Astrocyte (in vitro differentiated cells and primary cell): ENCODE data around the gene SLCO4A1. TPM values are rescaled to one million over a fixed set of nuclear protein-coding genes. Genes with fewer than 3 reads are reported as not detected.

ENCODE experiments used
- DNase-seq: peaks from one replicate; pipeline ENCODE4 v3.0.0-alpha.2; 2010; ENCODE audit warnings: low read depth
- FAIRE-seq: peaks from 2 replicates; lab custom pipeline; 2011; peaks lifted over from hg19 to GRCh38; lab: Jason Lieb, UNC
- H2AFZ ChIP-seq: 2 replicates; pipeline ENCODE4 v1.6.0; 2012; ENCODE audit warnings: low read depth, low read length, inconsistent platforms
- H3K27ac ChIP-seq: 2 replicates; pipeline ENCODE4 v1.5.1; 2011; ENCODE audit warnings: low read depth, low read length, inconsistent platforms
- H3K27me3 ChIP-seq: 2 replicates; pipeline ENCODE4 v1.6.0; 2011; ENCODE audit warnings: low read length, inconsistent platforms; ENCODE audit not compliant: insufficient read depth
- H3K36me3 ChIP-seq: 2 replicates; pipeline ENCODE4 v1.5.1; 2011; ENCODE audit warnings: low read length, inconsistent platforms; ENCODE audit not compliant: insufficient read depth
- H3K4me1 ChIP-seq: 2 replicates; pipeline ENCODE4 v1.5.1; 2011; ENCODE audit warnings: low read length, inconsistent platforms; ENCODE audit not compliant: insufficient read depth
- H3K4me2 ChIP-seq: 2 replicates; pipeline ENCODE4 v1.6.0; 2012; ENCODE audit warnings: low read length, inconsistent platforms
- H3K4me3 ChIP-seq: 2 replicates; pipeline ENCODE4 v1.5.1; 2011; ENCODE audit warnings: low read depth, mild to moderate bottlenecking, low read length, inconsistent platforms; ENCODE audit not compliant: insufficient read depth
- H3K79me2 ChIP-seq: 2 replicates; pipeline ENCODE4 v1.6.0; 2012; ENCODE audit warnings: mild to moderate bottlenecking, low read length, inconsistent platforms; ENCODE audit not compliant: insufficient read depth
- H3K9ac ChIP-seq: 2 replicates; pipeline ENCODE4 v1.6.0; 2012; ENCODE audit warnings: mild to moderate bottlenecking, low read length, inconsistent platforms
- H3K9me3 ChIP-seq: 2 replicates; pipeline ENCODE4 v1.5.1; 2012; ENCODE audit warnings: low read depth, mild to moderate bottlenecking, low read length, inconsistent platforms; ENCODE audit not compliant: insufficient read depth
- H4K20me1 ChIP-seq: 2 replicates; pipeline ENCODE4 v1.6.0; 2012; ENCODE audit warnings: low read length, inconsistent platforms; ENCODE audit not compliant: insufficient read depth
- H3K27ac Mint-ChIP-seq: one replicate; pipeline ENCODE4 v1.8.0; 2021; ENCODE audit warnings: mild to moderate bottlenecking, mixed read lengths; ENCODE audit not compliant: unreplicated experiment
- H3K27me3 Mint-ChIP-seq: one replicate; pipeline ENCODE4 v1.8.0; 2021; ENCODE audit warnings: low read depth, mixed read lengths; ENCODE audit not compliant: unreplicated experiment
- H3K36me3 Mint-ChIP-seq: one replicate; pipeline ENCODE4 v1.8.0; 2021; ENCODE audit warnings: low read depth, mixed read lengths; ENCODE audit not compliant: unreplicated experiment
- H3K4me1 Mint-ChIP-seq: one replicate; pipeline ENCODE4 v1.8.0; 2021; ENCODE audit warnings: low read depth, mixed read lengths; ENCODE audit not compliant: unreplicated experiment
- H3K4me3 Mint-ChIP-seq: one replicate; pipeline ENCODE4 v1.8.0; 2021; ENCODE audit warnings: mild to moderate bottlenecking, moderate library complexity, mixed read lengths; ENCODE audit not compliant: unreplicated experiment
- H3K9me3 Mint-ChIP-seq: one replicate; pipeline ENCODE4 v1.8.0; 2021; ENCODE audit warnings: mild to moderate bottlenecking, mixed read lengths; ENCODE audit not compliant: unreplicated experiment
- EZH2 ChIP-seq: IDR thresholded peaks from 2 replicates; pipeline ENCODE4 v1.6.1; 2012; ENCODE audit warnings: mild to moderate bottlenecking, low read length, inconsistent platforms; ENCODE audit not compliant: insufficient read depth
- total RNA-seq: library from RNA; stranded (reverse); gene quantifications from 2 replicates; pipeline ENCODE4 v1.2.1, GENCODE V29; 2021
- TF ChIP-seq, protein P1 (sequence below): IDR thresholded peaks from 2 replicates; pipeline ENCODE4 v1.5.1; 2011; ENCODE audit warnings: low read depth, mild to moderate bottlenecking, inconsistent platforms, low read length, moderate library complexity; ENCODE audit not compliant: insufficient read depth

The SLCO4A1 gene
- total RNA-seq, 1 donor from 2014 or later: 0.43 TPM

DNA sequence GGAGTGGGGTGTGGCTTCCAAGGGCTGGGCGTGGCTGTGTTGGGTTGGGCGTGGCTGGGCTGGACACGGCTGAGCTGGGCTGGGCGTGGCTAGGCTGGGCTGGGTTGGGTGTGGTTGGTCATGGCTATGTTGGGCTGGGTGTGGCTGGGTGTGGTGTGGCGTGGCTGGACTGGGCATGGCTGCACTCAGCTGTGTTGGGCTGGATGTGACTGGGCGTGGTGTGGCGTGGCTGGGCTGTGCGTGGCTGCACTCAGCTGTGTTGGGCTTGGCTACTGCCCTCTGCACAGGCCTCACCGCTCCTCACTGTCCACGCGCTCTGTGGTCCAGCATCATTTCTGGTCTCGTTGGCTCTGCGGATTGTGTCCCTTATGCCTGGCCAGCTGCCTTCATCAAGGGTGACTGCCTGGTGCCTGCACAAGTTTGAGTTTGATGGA lies 43.5 kb upstream of the SLCO4A1 start:
- Histone ChIP-seq H3K4me1 (peaks cover 11% of the 10 kb centered on the region), H3K9ac (no peak overlapping the region), H3K9me3 (no peaks in the 10 kb centered on the region), H3K27ac (no peak overlapping the region), H2AFZ (no peak overlapping the region), H3K4me2 (no peak overlapping the region), H3K79me2 (no peaks in the 10 kb centered on the region), H3K27me3 (peaks cover 10% of the 10 kb centered on the region), H4K20me1 (no peaks in the 10 kb centered on the region), H3K36me3 (no peaks in the 10 kb centered on the region), H3K4me3 (no peak overlapping the region)
- Mint-ChIP-seq H3K4me3 (no peak overlapping the region), H3K36me3 (no peaks in the 10 kb centered on the region), H3K9me3 (no peaks in the 10 kb centered on the region), H3K4me1 (no peaks in the 10 kb centered on the region), H3K27me3 (peaks cover 79% of the 10 kb centered on the region), H3K27ac (no peak overlapping the region)
- no peak for TF ChIP-seq EZH2
- TF ChIP-seq, protein P1, sequence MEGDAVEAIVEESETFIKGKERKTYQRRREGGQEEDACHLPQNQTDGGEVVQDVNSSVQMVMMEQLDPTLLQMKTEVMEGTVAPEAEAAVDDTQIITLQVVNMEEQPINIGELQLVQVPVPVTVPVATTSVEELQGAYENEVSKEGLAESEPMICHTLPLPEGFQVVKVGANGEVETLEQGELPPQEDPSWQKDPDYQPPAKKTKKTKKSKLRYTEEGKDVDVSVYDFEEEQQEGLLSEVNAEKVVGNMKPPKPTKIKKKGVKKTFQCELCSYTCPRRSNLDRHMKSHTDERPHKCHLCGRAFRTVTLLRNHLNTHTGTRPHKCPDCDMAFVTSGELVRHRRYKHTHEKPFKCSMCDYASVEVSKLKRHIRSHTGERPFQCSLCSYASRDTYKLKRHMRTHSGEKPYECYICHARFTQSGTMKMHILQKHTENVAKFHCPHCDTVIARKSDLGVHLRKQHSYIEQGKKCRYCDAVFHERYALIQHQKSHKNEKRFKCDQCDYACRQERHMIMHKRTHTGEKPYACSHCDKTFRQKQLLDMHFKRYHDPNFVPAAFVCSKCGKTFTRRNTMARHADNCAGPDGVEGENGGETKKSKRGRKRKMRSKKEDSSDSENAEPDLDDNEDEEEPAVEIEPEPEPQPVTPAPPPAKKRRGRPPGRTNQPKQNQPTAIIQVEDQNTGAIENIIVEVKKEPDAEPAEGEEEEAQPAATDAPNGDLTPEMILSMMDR: no peak
- DNase-seq (no peak), FAIRE-seq (no peak)

- Mint-ChIP-seq H3K4me1 (no peaks in the 10 kb centered on the region), H3K27ac (no peak overlapping the region), H3K9me3 (no peaks in the 10 kb centered on the region), H3K27me3 (peaks cover 75% of the 10 kb centered on the region), H3K36me3 (no peaks in the 10 kb centered on the region), H3K4me3 (no peak overlapping the region)
- H3K9me3 ChIP-seq: no peaks in the 10 kb centered on the region
- no peaks in the 10 kb centered on the region for H3K36me3 ChIP-seq
- TF ChIP-seq EZH2: no peak
- TF ChIP-seq, protein P1: no peak
- no peak overlapping the region for H3K9ac ChIP-seq
- no peaks in the 10 kb centered on the region for H3K79me2 ChIP-seq
- H3K4me2 ChIP-seq: no peak overlapping the region
- no peak overlapping the region for H3K27ac ChIP-seq
- no peak overlapping the region for H3K4me3 ChIP-seq
- no peak overlapping the region for H2AFZ ChIP-seq
- no peak for FAIRE-seq
- H3K4me1 ChIP-seq: peaks cover 15% of the 10 kb centered on the region
- H3K27me3 ChIP-seq: peaks cover 10% of the 10 kb centered on the region
- DNase-seq: no peak
- H4K20me1 ChIP-seq: no peaks in the 10 kb centered on the region
These were observed 42.8 kb upstream of the SLCO4A1 start for GRCh38 chr20:62599216-62600110.

- Mint-ChIP-seq H3K4me1 (no peaks in the 10 kb centered on the region), H3K36me3 (no peaks in the 10 kb centered on the region), H3K4me3 (no peak overlapping the region), H3K27ac (no peak overlapping the region), H3K27me3 (peaks cover 69% of the 10 kb centered on the region), H3K9me3 (no peaks in the 10 kb centered on the region)
- Histone ChIP-seq H3K9ac (no peak overlapping the region), H3K4me1 (peaks cover 15% of the 10 kb centered on the region), H3K27ac (no peak overlapping the region), H3K79me2 (no peaks in the 10 kb centered on the region), H3K9me3 (no peaks in the 10 kb centered on the region), H3K36me3 (no peaks in the 10 kb centered on the region), H3K4me3 (no peak overlapping the region), H3K4me2 (no peak overlapping the region), H4K20me1 (no peaks in the 10 kb centered on the region), H2AFZ (no peak overlapping the region), H3K27me3 (peaks cover 10% of the 10 kb centered on the region)
- TF ChIP-seq, protein P1: no peak
- no peak for TF ChIP-seq EZH2
- DNase-seq: no peak
- FAIRE-seq: no peak
These were observed 41.1 kb upstream of the SLCO4A1 start for GRCh38 chr20:62601172-62601571.
